ENCODE data around the gene CHMP1B.

DNA sequence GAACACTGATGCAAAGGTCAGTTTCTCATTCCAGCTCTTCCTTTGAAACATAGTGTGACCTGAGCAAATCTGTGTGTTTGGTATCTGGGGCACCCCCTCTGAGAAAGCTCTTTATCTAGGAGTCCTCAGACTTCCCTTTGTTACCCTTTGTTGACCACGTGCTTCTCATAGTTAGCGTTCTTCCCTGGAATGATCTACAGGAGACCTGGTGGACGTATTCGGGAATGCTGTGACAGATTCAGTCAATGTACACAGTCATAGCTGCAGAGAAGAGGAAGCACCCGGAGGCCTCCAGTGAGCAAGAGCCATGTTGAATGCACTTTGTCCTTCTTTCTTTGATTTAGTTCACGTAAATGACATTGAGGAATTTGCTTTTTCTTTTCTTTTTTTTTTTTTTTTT is 10.7 kb upstream of the CHMP1B start:
- TF ChIP-seq GATA3 (IDR thresholded peaks at IDR 0.05; ENCODE audit: low read depth, low read length), result no peak
- no peak for TF ChIP-seq GATA2 (IDR thresholded peaks at IDR 0.05; ENCODE audit: low read depth, low read length)
